SKM-1 (cell line): ENCODE measurements around the gene ARFGEF2.

Source experiments
- DNase-seq: peaks from one replicate; lab custom pipeline; 2025; ENCODE audit not compliant: unreplicated experiment; lab: John Stamatoyannopoulos, UW

The ARFGEF2 gene

GRCh38 chr20:48898896-48899530 lies 22.5 kb upstream of the ARFGEF2 start:
- no peak for DNase-seq

- DNase-seq: no peak
Observed at GRCh38 chr20:48899881-48900280, 21.6 kb upstream of the ARFGEF2 start.

DNA sequence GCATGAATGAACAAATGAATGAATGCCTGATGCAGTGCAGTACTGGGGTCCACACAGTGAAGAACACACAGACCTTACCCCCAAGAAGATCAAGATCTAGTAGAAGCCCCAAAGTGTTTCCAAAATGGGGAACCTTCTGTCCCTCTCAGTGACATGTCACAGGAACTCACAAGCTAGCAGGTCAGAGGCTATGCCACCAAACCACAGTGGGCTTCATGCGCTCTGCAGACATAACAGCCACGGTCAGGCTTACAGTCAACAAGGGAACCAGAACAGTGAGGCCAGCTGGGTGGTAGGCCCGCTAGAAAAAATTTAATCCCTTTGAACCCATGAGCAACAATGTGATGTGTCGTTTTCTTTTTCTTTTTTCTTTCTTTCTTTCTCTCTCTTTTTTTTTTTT lies 20.2 kb upstream of the ARFGEF2 start:
- no peak for DNase-seq

GRCh38 chr20:48903705-48904104 lies 17.8 kb upstream of the ARFGEF2 start:
- DNase-seq: no peak

GRCh38 chr20:48904566-48905296 lies 16.8 kb upstream of the ARFGEF2 start:
- DNase-seq: peak; percentile 50

- no peak for DNase-seq
Observed at GRCh38 chr20:48905297-48905647, 16.2 kb upstream of the ARFGEF2 start.

- DNase-seq: no peak
Observed at GRCh38 chr20:48906221-48906877, 15.2 kb upstream of the ARFGEF2 start.

DNA sequence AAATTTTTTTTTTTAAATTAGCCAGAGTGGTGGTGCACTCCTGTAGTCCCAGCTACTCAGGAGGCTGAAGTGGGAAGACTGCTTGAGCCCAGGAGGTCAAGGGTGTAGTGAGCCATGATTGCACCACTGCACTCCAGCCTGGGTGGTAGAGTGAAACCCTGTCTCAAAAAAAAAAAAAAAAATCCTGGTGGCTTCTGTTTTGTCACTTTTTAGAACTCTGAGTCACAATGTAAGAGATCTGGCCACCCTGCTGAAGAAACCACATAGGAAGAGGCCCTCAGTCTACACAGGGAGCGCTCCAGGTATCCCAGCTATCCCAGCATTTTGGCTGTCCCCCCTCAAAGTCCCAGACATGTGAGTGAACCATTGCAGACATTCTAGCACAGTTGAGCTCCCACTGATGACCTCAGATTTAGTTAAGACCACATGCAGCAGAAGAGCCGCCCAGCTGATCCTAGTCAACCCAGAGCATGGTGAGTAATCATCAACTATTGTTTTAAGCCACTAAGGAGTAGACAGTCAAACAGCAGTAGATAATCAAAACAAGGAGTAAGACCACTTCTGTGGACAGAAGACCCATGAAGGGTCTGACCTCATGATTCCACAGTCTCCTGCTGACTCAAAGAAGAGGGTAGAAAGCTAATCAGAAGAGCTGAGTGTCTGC lies 12.7 kb upstream of the ARFGEF2 start:
- no peak for DNase-seq

DNA sequence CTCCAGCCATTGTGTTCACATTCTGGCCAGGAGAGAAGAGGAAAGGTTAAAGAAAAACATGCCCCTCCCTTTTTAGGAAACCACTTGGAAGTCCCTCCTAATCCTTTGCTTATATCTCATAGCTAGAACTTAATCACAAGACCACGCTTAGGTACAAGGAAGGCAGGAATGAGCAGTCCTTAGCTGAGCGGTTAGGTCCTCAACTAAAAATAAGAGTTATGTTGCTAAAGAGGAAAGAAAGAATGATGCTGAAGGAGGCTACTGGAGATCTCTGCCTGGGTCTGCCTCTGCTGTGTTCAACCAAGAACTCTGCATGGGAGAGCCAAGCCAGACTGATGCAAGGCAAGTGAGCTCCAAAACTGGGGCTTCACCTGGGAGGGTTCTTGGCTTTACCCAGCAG lies 11.6 kb upstream of the ARFGEF2 start:
- DNase-seq: no peak

- DNase-seq: peak; percentile 91
Observed at GRCh38 chr20:48910347-48910781, 11.1 kb upstream of the ARFGEF2 start.

DNA sequence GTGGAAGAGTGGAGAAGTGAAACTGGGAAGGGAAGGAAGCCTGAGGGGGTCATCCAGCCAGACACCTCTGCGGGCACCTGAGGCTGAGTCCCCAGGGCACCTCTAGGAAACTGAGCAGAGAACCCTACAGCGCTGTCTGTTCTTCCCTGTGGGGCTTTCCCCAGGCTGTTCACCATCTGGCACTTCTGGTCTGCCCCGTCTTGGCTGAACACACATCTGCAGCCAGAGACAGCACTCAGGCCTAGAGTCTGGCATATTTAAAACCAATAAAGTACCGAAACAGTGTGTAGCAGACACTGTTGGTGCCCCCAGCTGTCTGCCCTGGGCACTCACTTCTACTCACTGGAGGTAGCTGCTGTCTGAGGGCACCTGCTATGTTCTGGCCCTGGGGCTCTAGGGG lies 9.4 kb upstream of the ARFGEF2 start:
- no peak for DNase-seq

GRCh38 chr20:48916699-48917098 lies 4.8 kb upstream of the ARFGEF2 start:
- DNase-seq: no peak

DNA sequence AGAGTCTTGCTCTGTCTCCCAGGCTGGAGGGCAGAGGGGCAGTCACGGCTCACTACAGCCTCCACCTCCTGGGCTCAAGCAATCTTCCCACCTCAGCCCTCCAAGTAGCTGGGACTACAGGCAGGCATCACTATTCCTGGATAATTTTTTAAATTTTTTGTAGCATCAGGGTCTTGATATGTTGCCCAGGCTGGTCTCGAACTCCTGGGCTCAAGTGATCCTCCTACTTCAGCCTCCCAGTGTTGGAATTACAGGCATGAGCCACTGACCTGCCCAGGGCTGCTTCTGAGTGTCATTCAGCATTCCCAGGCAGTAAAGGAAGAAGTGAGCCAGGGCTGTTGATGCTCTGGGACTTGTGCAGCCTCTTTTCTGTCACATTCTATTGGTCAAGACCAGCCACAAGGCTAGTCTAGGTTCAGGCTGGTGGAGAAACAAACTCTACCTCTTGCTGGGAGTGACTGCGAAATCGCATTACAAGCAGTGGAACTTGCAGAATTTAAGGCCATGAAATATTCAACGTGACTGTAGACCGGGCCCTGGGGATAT lies 2.1 kb upstream of the ARFGEF2 start:
- no peak for DNase-seq

DNA sequence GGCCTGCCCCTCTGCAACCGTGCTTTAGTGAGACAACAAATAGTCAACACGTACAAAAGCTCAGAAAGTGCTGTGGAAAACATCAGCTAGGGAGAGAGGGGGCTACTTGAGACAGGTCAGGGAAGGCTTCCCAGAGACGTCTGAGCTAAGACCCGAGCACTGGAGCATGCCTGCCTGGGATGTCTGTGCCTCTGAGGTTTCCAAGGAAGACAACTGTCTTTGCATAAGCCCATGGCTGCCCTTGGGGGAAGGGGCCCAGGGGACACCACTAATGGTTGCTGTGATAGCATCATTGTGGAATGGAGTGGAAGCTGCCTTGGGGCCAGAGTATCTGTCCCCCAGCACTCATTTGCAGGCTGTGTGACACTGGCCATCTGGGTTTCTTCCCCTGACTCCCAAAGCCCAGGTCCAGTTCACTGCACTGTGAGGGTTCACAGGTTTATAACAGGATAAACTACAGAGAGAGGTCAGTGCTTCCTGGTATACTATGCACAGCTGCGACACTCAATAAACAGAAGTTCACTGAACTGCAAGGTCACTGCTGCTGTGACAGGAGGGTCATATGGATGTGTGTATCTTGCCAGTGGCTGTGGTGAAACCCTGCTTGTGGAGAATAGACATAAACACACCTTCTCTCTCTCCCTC lies 1.5 kb upstream of the ARFGEF2 start:
- no peak for DNase-seq

GRCh38 chr20:48920527-48921167 lies 864 bp upstream of the ARFGEF2 start:
- no peak for DNase-seq

GRCh38 chr20:48921883-48922820 lies 641 bp downstream of the ARFGEF2 start:
- no peak for DNase-seq

DNA sequence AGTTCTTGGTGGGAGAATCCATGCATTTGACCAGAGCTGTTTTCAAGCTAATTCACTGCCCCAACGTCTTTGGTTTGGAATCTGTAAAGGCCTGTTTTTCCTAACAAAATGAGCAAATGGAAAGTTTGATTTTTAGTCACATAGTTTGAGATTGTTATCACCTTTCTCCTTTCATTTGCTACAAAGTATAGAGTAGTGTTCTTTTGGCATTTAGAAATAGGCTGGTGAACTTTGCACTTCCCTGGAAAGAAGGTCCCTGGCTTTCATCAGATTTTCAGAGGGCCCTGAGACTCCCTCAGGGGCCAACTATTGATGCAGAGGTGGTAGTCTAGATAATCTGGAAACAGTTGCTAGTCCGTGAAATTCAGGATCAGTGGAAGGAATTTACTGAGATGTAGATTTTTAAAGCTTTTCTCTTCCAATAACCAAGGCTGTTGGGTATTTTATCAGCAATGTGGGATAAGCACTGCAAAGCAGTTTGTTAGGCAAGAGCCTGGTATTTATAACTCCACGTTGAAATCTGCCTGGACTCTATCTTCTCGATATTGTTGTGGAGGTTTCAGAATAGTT lies 1.7 kb downstream of the ARFGEF2 start:
- DNase-seq: no peak

GRCh38 chr20:48924756-48925109 lies 3.2 kb downstream of the ARFGEF2 start:
- DNase-seq: no peak

GRCh38 chr20:48926267-48926666 lies 4.8 kb downstream of the ARFGEF2 start:
- no peak for DNase-seq
